ENCODE data around the gene GPR137.

DNA sequence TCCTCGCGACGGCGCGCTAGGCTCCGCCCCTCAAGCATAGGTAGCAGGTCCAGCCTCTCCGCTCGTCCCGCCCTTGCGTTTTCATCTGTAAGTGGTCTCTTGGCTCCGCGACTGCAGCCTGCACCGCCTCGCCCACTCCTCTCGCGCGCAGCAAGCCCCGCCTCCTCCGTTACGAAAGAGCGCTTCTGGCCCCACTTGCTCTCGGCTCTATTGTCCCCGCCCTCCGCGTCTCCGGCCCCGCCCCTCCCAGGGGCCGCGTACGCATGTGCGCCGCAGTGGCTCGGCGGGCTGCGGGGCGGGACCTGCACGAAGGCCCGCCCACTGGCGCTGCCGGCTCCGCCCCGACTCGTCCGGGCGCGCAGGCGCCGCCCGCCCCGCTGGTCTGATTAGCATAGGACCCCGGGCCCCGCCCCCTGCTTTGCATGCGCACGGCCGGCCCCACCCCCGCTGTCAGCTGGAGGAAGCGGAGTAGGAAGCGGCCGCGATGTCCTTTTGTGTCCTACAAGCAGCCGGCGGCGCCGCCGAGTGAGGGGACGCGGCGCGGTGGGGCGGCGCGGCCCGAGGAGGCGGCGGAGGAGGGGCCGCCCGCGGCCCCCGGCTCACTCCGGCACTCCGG lies 19.5 kb downstream of the GPR137 start, which contains the start of gene ESRRA:
- TF ChIP-seq CTCF (IDR thresholded peaks at IDR 0.05) = no peak
- TF ChIP-seq POLR2A (IDR thresholded peaks at IDR 0.05) = no peak
- no peak for TF ChIP-seq POLR2AphosphoS5 (IDR thresholded peaks at IDR 0.05)

Measured in suprapubic skin (tissue), 4 donors.